Trophoblast cell (in vitro differentiated cells and primary cell): ENCODE data around the gene PSMD13.
A peak's percentile ranks its signal among the peaks of the same experiment; 100 is the strongest.

Experiments
- DNase-seq, 2 donors: peaks; one replicate each; pipeline ENCODE4 v3.0.0-alpha.2; 2016
- H2AFZ ChIP-seq: 2 replicates; pipeline ENCODE4 v1.6.1; 2013; ENCODE audit warnings: low read length, moderate library complexity, mild to moderate bottlenecking; ENCODE audit not compliant: insufficient read depth, poor library complexity
- H2AK5ac ChIP-seq: 2 replicates; pipeline ENCODE4 v1.6.1; 2013; ENCODE audit warnings: mild to moderate bottlenecking, low read length
- H2BK120ac ChIP-seq: 2 replicates; pipeline ENCODE4 v1.6.1; 2013; ENCODE audit warnings: low read length, mild to moderate bottlenecking, moderate library complexity; ENCODE audit not compliant: insufficient read depth, poor library complexity
- H2BK12ac ChIP-seq: 2 replicates; pipeline ENCODE4 v1.6.1; 2013; ENCODE audit warnings: mild to moderate bottlenecking, low read length, moderate library complexity
- H2BK5ac ChIP-seq: 2 replicates; pipeline ENCODE4 v1.6.1; 2013; ENCODE audit warnings: low read length, low read depth, moderate library complexity, mild to moderate bottlenecking; ENCODE audit not compliant: poor library complexity
- H3K14ac ChIP-seq: 2 replicates; pipeline ENCODE4 v1.6.1; 2013; ENCODE audit warnings: mild to moderate bottlenecking, low read length
- H3K18ac ChIP-seq: 2 replicates; pipeline ENCODE4 v1.6.1; 2013; ENCODE audit warnings: mild to moderate bottlenecking, low read length
- H3K23ac ChIP-seq: 2 replicates; pipeline ENCODE4 v1.6.1; 2013; ENCODE audit warnings: low read length
- H3K27ac ChIP-seq: 2 replicates; pipeline ENCODE4 v1.5.1; 2013; ENCODE audit warnings: low read depth, mild to moderate bottlenecking, inconsistent platforms, low read length, moderate library complexity
- H3K27me3 ChIP-seq: 2 replicates; pipeline ENCODE4 v1.6.1; 2013; ENCODE audit warnings: inconsistent platforms, mild to moderate bottlenecking, low read length, moderate library complexity; ENCODE audit not compliant: insufficient read depth
- H3K36me3 ChIP-seq, 2 experiments: 1 replicate in 1 of 2; 2 replicates in 1 of 2; pipeline ENCODE4 v1.6.1; 2013; ENCODE audit warnings: low read length in 2 of 2, mild to moderate bottlenecking in 2 of 2, moderate library complexity in 1 of 2; ENCODE audit not compliant: insufficient read depth in 2 of 2, control insufficient read depth in 1 of 2
- H3K4ac ChIP-seq: 2 replicates; pipeline ENCODE4 v1.6.1; 2013; ENCODE audit warnings: low read depth, mild to moderate bottlenecking, low read length, moderate library complexity
- H3K4me1 ChIP-seq, 2 experiments: 1 replicate in 1 of 2; 2 replicates in 1 of 2; pipeline ENCODE4 v1.6.1; 2013; ENCODE audit warnings: low read length in 2 of 2, mild to moderate bottlenecking in 2 of 2, moderate library complexity in 1 of 2; ENCODE audit not compliant: insufficient read depth in 2 of 2, control insufficient read depth in 1 of 2
- H3K4me2 ChIP-seq: 2 replicates; pipeline ENCODE4 v1.6.1; 2013; ENCODE audit warnings: inconsistent platforms, mild to moderate bottlenecking, low read length, moderate library complexity
- H3K4me3 ChIP-seq: 2 replicates; pipeline ENCODE4 v1.5.1; 2013; ENCODE audit warnings: mild to moderate bottlenecking, low read depth, low read length, inconsistent platforms
- H3K79me1 ChIP-seq: one replicate; pipeline ENCODE4 v1.6.1; 2013; ENCODE audit warnings: low read length
- H3K79me2 ChIP-seq: 2 replicates; pipeline ENCODE4 v1.6.1; 2013; ENCODE audit warnings: low read length, mild to moderate bottlenecking; ENCODE audit not compliant: control insufficient read depth, insufficient read depth, poor library complexity
- H3K9ac ChIP-seq: 2 replicates; pipeline ENCODE4 v1.6.1; 2013; ENCODE audit warnings: mild to moderate bottlenecking, low read length
- H3K9me3 ChIP-seq: 2 replicates; pipeline ENCODE4 v1.6.1; 2013; ENCODE audit warnings: low read depth, mild to moderate bottlenecking, control low read depth, inconsistent platforms, low read length; ENCODE audit not compliant: insufficient read depth
- H4K12ac ChIP-seq: 2 replicates; pipeline ENCODE4 v1.6.1; 2013; ENCODE audit warnings: low read depth, mild to moderate bottlenecking, low read length, moderate library complexity
- H4K8ac ChIP-seq: 2 replicates; pipeline ENCODE4 v1.6.1; 2013; ENCODE audit warnings: low read depth, mild to moderate bottlenecking, low read length, moderate library complexity
- H4K91ac ChIP-seq: one replicate; pipeline ENCODE4 v1.6.1; 2013; ENCODE audit warnings: low read depth, mild to moderate bottlenecking, low read length, moderate library complexity
- WGBS: extraction: QIAGEN DNeasy Blood & Tissue Kit; methylation state at CpG from one replicate; pipeline ENCODE4 v1.1.7; 2013; ENCODE audit warnings: missing lambda C conversion rate; ENCODE audit not compliant: insufficient read length, insufficient coverage; ENCODE audit errors: extremely low coverage; 5-methylcytosine and 5-hydroxymethylcytosine counted together

The PSMD13 gene

GRCh38 chr11:227824-228379 lies 8.9 kb upstream of the PSMD13 start:
- no peak overlapping the region for H4K8ac ChIP-seq
- no peak overlapping the region for H2BK12ac ChIP-seq
- no peak overlapping the region for H2BK120ac ChIP-seq
- H3K4me2 ChIP-seq = no peak overlapping the region
- no peak overlapping the region for H3K14ac ChIP-seq
- H2AFZ ChIP-seq = no peak overlapping the region
- no peak overlapping the region for H3K9ac ChIP-seq
- H2AK5ac ChIP-seq = no peak overlapping the region
- no peaks in the 10 kb centered on the region for H3K4me1 ChIP-seq
- no peak overlapping the region for H3K4me3 ChIP-seq
- no peak overlapping the region for H3K23ac ChIP-seq
- H3K4ac ChIP-seq = no peak overlapping the region
- WGBS = no CpG with 5 or more reads among the region's 6 CpGs
- no peak for DNase-seq
- no peak overlapping the region for H2BK5ac ChIP-seq
- no peaks in the 10 kb centered on the region for H3K27me3 ChIP-seq
- peaks cover 0 to 4% of the 10 kb centered on the region in 2 experiments for H3K36me3 ChIP-seq
- no peak overlapping the region for H3K27ac ChIP-seq
- H4K12ac ChIP-seq = no peak overlapping the region
- no peaks in the 10 kb centered on the region for H3K79me1 ChIP-seq
- no peaks in the 10 kb centered on the region for H3K79me2 ChIP-seq
- H3K18ac ChIP-seq = no peak overlapping the region
- H3K9me3 ChIP-seq = no peaks in the 10 kb centered on the region
- H4K91ac ChIP-seq = no peak overlapping the region

DNA sequence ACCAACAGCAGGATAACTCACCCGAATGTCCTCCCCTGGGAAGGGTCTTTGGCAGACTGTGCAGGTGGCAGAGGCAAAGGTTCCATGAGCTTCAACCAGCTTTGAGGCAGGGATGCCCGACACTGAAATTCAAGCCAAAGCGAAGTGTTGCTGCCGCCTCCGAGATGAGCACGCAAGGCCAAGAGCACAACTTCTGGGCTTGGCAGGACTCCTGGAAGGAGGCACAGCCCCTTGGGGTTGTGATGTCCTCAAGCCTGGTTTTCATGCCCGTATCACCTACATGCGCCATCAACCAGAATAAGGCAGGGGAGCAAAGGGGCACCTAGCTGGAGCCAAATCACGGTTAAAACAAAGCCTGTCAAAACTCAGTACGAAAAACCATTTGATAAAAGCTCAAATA lies 6.3 kb upstream of the PSMD13 start:
- no peak overlapping the region for H3K14ac ChIP-seq
- no peak overlapping the region for H2AK5ac ChIP-seq
- H3K4ac ChIP-seq = no peak overlapping the region
- H4K12ac ChIP-seq = no peak overlapping the region
- H2AFZ ChIP-seq = no peak overlapping the region
- no peak overlapping the region for H3K27ac ChIP-seq
- H3K27me3 ChIP-seq = no peaks in the 10 kb centered on the region
- no peaks in the 10 kb centered on the region for H3K79me2 ChIP-seq
- no peak overlapping the region for H2BK120ac ChIP-seq
- no peak overlapping the region for H3K9ac ChIP-seq
- no peak overlapping the region for H4K91ac ChIP-seq
- no peak overlapping the region for H3K4me3 ChIP-seq
- no peak overlapping the region for H3K18ac ChIP-seq
- WGBS = no CpG with 5 or more reads among the region's 10 CpGs
- peaks cover 0 to 4% of the 10 kb centered on the region in 2 experiments for H3K36me3 ChIP-seq
- H2BK5ac ChIP-seq = no peak overlapping the region
- H3K9me3 ChIP-seq = no peaks in the 10 kb centered on the region
- no peak overlapping the region for H2BK12ac ChIP-seq
- H3K79me1 ChIP-seq = no peaks in the 10 kb centered on the region
- no peak overlapping the region for H3K23ac ChIP-seq
- no peak overlapping the region for H3K4me2 ChIP-seq
- no peak for DNase-seq
- H3K4me1 ChIP-seq = peaks cover 0 to 4% of the 10 kb centered on the region in 2 experiments
- H4K8ac ChIP-seq = no peak overlapping the region

GRCh38 chr11:232783-233565 lies 3.8 kb upstream of the PSMD13 start:
- H4K91ac ChIP-seq = no peak overlapping the region
- peaks cover 0 to 6% of the 10 kb centered on the region in 2 experiments for H3K4me1 ChIP-seq
- H3K79me1 ChIP-seq = peaks cover 11% of the 10 kb centered on the region
- H2BK12ac ChIP-seq = peak overlapping the region; percentile 16
- no peak overlapping the region for H3K4ac ChIP-seq
- peaks cover 13% of the 10 kb centered on the region for H3K79me2 ChIP-seq
- H3K14ac ChIP-seq = no peak overlapping the region
- no peak overlapping the region for H4K8ac ChIP-seq
- H2AK5ac ChIP-seq = no peak overlapping the region
- H3K18ac ChIP-seq = no peak overlapping the region
- H3K9me3 ChIP-seq = no peaks in the 10 kb centered on the region
- no peak overlapping the region for H3K27ac ChIP-seq
- H2AFZ ChIP-seq = no peak overlapping the region
- no CpG with 5 or more reads among the region's 20 CpGs for WGBS
- no peak overlapping the region for H3K9ac ChIP-seq
- H2BK120ac ChIP-seq = no peak overlapping the region
- DNase-seq = no peak
- H3K4me3 ChIP-seq = no peak overlapping the region
- peaks cover 0 to 4% of the 10 kb centered on the region in 2 experiments for H3K36me3 ChIP-seq
- H3K27me3 ChIP-seq = no peaks in the 10 kb centered on the region
- H2BK5ac ChIP-seq = no peak overlapping the region
- no peak overlapping the region for H3K23ac ChIP-seq
- no peak overlapping the region for H3K4me2 ChIP-seq
- H4K12ac ChIP-seq = no peak overlapping the region

DNA sequence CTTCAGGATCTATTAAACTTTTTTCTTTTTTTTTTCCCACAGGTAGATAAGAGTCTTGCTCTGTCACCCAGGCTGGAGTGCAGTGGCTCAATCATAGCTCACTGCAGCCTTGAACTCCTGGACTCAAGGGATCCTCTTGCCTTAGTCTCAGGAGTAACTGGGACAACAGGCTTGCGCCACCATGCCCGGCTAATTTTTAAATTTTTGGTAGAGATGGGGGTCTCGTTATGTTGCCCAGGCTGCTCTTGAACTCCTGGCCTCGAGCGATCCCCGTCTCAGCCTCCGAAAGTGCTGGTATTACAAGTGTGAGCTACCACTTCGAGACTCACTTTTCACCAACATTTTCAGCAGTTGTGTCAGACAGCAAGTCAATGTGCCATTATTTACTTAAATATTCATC lies 1.6 kb upstream of the PSMD13 start:
- no peak overlapping the region for H2BK12ac ChIP-seq
- no CpG with 5 or more reads among the region's 8 CpGs for WGBS
- H3K36me3 ChIP-seq = peaks cover 4 to 5% of the 10 kb centered on the region in 2 experiments
- H2AK5ac ChIP-seq = no peak overlapping the region
- H3K18ac ChIP-seq = no peak overlapping the region
- H4K91ac ChIP-seq = no peak overlapping the region
- no peak overlapping the region for H3K27ac ChIP-seq
- no peak overlapping the region for H3K23ac ChIP-seq
- no peak for DNase-seq
- peaks cover 13% of the 10 kb centered on the region for H3K79me2 ChIP-seq
- H3K4me2 ChIP-seq = no peak overlapping the region
- H3K14ac ChIP-seq = no peak overlapping the region
- H2BK120ac ChIP-seq = no peak overlapping the region
- no peak overlapping the region for H2AFZ ChIP-seq
- H2BK5ac ChIP-seq = no peak overlapping the region
- no peak overlapping the region for H4K8ac ChIP-seq
- H3K4me3 ChIP-seq = no peak overlapping the region
- H3K9me3 ChIP-seq = no peaks in the 10 kb centered on the region
- H3K4ac ChIP-seq = no peak overlapping the region
- no peak overlapping the region for H4K12ac ChIP-seq
- no peak overlapping the region for H3K9ac ChIP-seq
- peaks cover 0 to 6% of the 10 kb centered on the region in 2 experiments for H3K4me1 ChIP-seq
- no peaks in the 10 kb centered on the region for H3K27me3 ChIP-seq
- H3K79me1 ChIP-seq = peaks cover 11% of the 10 kb centered on the region
